Measurements from ENCODE around the gene IFNAR1. TPM values are rescaled to one million over a fixed set of nuclear protein-coding genes. Genes with fewer than 3 reads are reported as not detected.

IFNAR1 gene
- total RNA-seq, 1 donor, result 12.4 TPM

- H3K9me3 ChIP-seq (ENCODE audit: low read depth, low read length), result no peaks in the 10 kb centered on the region
- H3K4me1 ChIP-seq (ENCODE audit: insufficient read depth, low read length), result peaks cover 99% of the 10 kb centered on the region
- no peak overlapping the region for H3K4me3 ChIP-seq (ENCODE audit: low read length)
- peaks cover 4% of the 10 kb centered on the region for H3K27me3 ChIP-seq (ENCODE audit: insufficient read depth, low read length)
These were observed 62.5 kb downstream of the IFNAR1 start for GRCh38 chr21:33387294-33387693.

DNA sequence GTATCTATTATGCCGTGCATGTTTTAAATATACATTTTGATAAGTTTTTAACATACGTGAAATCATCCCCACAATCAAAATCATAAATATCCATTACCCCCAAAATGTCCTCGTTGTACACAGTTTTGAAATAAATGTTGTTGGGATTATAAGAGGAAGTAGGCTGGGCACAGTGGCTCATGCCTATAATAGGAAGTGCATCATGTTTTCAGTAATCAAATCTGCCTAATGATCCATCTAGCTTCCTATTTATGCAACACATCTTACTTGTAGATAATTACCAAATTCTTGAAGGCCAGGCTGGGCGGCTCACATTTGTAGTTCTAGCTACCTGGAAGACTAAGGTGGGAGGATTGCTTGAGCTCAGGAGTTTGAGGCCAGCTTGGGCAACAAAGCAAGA lies 63.4 kb downstream of the IFNAR1 start:
- peaks cover 99% of the 10 kb centered on the region for H3K4me1 ChIP-seq (ENCODE audit: insufficient read depth, low read length)
- H3K27me3 ChIP-seq (ENCODE audit: insufficient read depth, low read length), result peaks cover 4% of the 10 kb centered on the region
- no peaks in the 10 kb centered on the region for H3K9me3 ChIP-seq (ENCODE audit: low read depth, low read length)
- H3K4me3 ChIP-seq (ENCODE audit: low read length), result no peak overlapping the region

DNA sequence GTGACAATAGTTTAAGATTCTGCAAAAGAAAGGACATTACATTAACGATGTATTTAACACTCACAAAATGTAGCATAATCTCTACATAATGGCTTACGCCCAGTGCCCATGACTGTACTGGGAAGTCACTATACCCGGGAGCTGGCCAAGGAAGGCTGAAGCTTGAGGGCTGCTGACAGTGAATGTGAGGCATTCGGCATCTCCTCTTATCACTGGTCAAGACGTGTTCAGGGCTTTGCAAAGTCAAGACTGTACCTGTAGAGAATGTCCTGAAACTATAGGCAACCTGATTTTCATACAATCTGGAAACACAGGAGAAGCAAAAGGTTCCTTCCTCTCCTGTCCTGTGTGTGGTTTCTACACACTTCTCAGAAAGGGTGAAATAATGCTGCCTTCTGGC lies 65.7 kb downstream of the IFNAR1 start:
- H3K4me1 ChIP-seq (ENCODE audit: insufficient read depth, low read length), result peaks cover 99% of the 10 kb centered on the region
- H3K27me3 ChIP-seq (ENCODE audit: insufficient read depth, low read length), result peaks cover 4% of the 10 kb centered on the region
- no peaks in the 10 kb centered on the region for H3K9me3 ChIP-seq (ENCODE audit: low read depth, low read length)
- no peak overlapping the region for H3K4me3 ChIP-seq (ENCODE audit: low read length)

- Histone ChIP-seq H3K4me1 (ENCODE audit: insufficient read depth, low read length) (peaks cover 99% of the 10 kb centered on the region), H3K9me3 (ENCODE audit: low read depth, low read length) (no peaks in the 10 kb centered on the region), H3K4me3 (ENCODE audit: low read length) (no peak overlapping the region), H3K27me3 (ENCODE audit: insufficient read depth, low read length) (peaks cover 4% of the 10 kb centered on the region)
These were observed 66.9 kb downstream of the IFNAR1 start for GRCh38 chr21:33391656-33392055.

- Histone ChIP-seq H3K9me3 (ENCODE audit: low read depth, low read length) (no peaks in the 10 kb centered on the region), H3K27me3 (ENCODE audit: insufficient read depth, low read length) (peaks cover 4% of the 10 kb centered on the region)
These were observed 67.7 kb downstream of the IFNAR1 start for GRCh38 chr21:33392284-33392985.

DNA sequence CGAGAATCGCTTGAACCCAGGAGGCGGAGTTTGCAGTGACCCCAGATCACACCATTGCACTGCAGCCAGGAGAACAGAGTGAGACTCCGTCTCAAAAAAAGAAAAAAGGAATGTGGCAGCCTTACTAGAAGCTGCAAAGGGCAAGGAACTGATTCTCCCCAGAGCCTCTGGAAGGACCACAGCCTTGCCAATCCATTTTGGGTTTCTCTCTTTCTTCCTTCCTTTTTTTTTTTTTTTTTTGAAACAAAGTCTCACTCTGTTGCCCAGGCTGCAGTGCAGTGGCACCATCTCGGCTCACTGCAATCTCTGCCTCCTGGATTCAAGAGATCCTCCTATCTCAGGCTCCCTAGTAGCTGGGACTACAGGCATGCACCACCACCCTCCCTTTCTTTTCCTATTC lies 68.6 kb downstream of the IFNAR1 start:
- H3K4me3 ChIP-seq (ENCODE audit: low read length), result no peak overlapping the region
- no peaks in the 10 kb centered on the region for H3K27me3 ChIP-seq (ENCODE audit: insufficient read depth, low read length)
- peaks cover 100% of the 10 kb centered on the region for H3K4me1 ChIP-seq (ENCODE audit: insufficient read depth, low read length)
- no peaks in the 10 kb centered on the region for H3K9me3 ChIP-seq (ENCODE audit: low read depth, low read length)

More at GRCh38 chr21:33392284-33392985, 67.7 kb downstream of the IFNAR1 start:
- peaks cover 99% of the 10 kb centered on the region for H3K4me1 ChIP-seq (ENCODE audit: insufficient read depth, low read length)
- no peak overlapping the region for H3K4me3 ChIP-seq (ENCODE audit: low read length)

- no peak overlapping the region for H3K4me3 ChIP-seq (ENCODE audit: low read length)
- H3K9me3 ChIP-seq (ENCODE audit: low read depth, low read length), result no peaks in the 10 kb centered on the region
- peaks cover 100% of the 10 kb centered on the region for H3K4me1 ChIP-seq (ENCODE audit: insufficient read depth, low read length)
- no peaks in the 10 kb centered on the region for H3K27me3 ChIP-seq (ENCODE audit: insufficient read depth, low read length)
These were observed 69.5 kb downstream of the IFNAR1 start for GRCh38 chr21:33394260-33394659.

GRCh38 chr21:33395891-33396331 lies 71.1 kb downstream of the IFNAR1 start:
- Histone ChIP-seq H3K27me3 (ENCODE audit: insufficient read depth, low read length) (no peaks in the 10 kb centered on the region), H3K4me1 (ENCODE audit: insufficient read depth, low read length) (peaks cover 100% of the 10 kb centered on the region), H3K9me3 (ENCODE audit: low read depth, low read length) (no peaks in the 10 kb centered on the region), H3K4me3 (ENCODE audit: low read length) (no peak overlapping the region)

GRCh38 chr21:33396436-33396835 lies 71.7 kb downstream of the IFNAR1 start:
- Histone ChIP-seq H3K4me3 (ENCODE audit: low read length) (no peak overlapping the region), H3K27me3 (ENCODE audit: insufficient read depth, low read length) (no peaks in the 10 kb centered on the region), H3K4me1 (ENCODE audit: insufficient read depth, low read length) (peaks cover 100% of the 10 kb centered on the region), H3K9me3 (ENCODE audit: low read depth, low read length) (no peaks in the 10 kb centered on the region)

DNA sequence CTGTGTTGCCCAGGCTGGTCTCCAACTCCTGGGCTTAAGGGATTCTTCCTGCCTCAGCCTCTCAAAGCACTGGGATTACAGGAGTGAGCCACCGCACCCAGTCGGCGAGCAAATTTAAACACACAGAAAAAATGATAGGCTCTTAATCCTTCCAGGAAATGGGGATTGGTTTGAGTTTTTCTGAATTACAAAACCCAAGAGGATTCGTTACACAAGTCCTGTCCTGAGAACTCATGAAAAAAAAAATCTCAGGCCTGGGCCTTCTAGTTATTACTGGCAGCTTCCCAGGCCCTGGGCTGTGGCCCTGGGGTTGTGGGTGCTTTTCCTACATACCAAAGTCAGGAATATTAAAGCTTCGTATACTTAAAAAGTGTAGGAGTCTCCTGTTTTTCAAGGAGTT lies 72.2 kb downstream of the IFNAR1 start:
- Histone ChIP-seq H3K4me3 (ENCODE audit: low read length) (no peak overlapping the region), H3K27me3 (ENCODE audit: insufficient read depth, low read length) (no peaks in the 10 kb centered on the region), H3K9me3 (ENCODE audit: low read depth, low read length) (no peaks in the 10 kb centered on the region), H3K4me1 (ENCODE audit: insufficient read depth, low read length) (peaks cover 100% of the 10 kb centered on the region)

DNA sequence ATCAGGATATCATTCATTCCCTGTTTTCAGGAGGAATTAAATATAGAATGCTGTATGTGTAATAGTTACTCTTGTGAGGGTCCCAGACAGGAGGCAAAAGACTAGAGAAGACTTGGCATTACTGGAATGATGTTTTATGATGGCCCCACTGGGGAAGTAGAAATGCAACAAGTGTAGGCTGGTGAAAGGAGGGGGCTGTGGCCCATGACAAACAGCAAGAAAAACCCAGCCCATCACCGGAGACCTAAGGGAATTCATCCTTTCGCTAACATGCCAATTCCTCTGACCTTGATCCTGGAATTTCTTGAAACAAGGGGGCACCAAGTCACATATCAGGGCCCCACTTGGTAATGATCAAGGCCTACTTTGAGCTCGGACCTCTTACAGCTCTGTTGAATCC lies 72.9 kb downstream of the IFNAR1 start:
- Histone ChIP-seq H3K27me3 (ENCODE audit: insufficient read depth, low read length) (no peaks in the 10 kb centered on the region), H3K4me3 (ENCODE audit: low read length) (no peak overlapping the region), H3K4me1 (ENCODE audit: insufficient read depth, low read length) (peaks cover 99% of the 10 kb centered on the region), H3K9me3 (ENCODE audit: low read depth, low read length) (no peaks in the 10 kb centered on the region)

DNA sequence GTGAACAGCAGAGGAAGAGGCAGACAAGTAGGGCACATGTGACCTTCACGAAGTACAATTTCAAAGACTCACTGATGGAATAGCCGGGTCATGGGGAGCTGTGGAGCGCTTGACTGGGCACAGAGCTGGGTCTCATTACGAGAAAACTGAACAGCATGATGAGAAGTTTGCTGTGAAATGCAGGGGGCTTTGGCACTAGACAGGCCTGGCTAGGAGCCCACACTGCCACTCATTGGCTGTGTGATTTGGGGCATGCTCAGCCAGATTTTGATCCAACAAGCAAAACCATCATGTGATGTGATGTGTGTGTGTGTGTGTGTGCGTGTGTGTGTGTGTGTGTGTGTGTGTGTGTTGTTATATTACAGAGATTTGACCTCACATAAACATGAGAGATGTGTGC lies 73.6 kb downstream of the IFNAR1 start:
- H3K4me3 ChIP-seq (ENCODE audit: low read length), result no peak overlapping the region
- peaks cover 92% of the 10 kb centered on the region for H3K4me1 ChIP-seq (ENCODE audit: insufficient read depth, low read length)
- no peaks in the 10 kb centered on the region for H3K27me3 ChIP-seq (ENCODE audit: insufficient read depth, low read length)
- no peaks in the 10 kb centered on the region for H3K9me3 ChIP-seq (ENCODE audit: low read depth, low read length)

- Histone ChIP-seq H3K4me3 (ENCODE audit: low read length) (no peak overlapping the region), H3K27me3 (ENCODE audit: insufficient read depth, low read length) (no peaks in the 10 kb centered on the region), H3K9me3 (ENCODE audit: low read depth, low read length) (no peaks in the 10 kb centered on the region), H3K4me1 (ENCODE audit: insufficient read depth, low read length) (peaks cover 82% of the 10 kb centered on the region)
These were observed 76.8 kb downstream of the IFNAR1 start for GRCh38 chr21:33401630-33401992.

DNA sequence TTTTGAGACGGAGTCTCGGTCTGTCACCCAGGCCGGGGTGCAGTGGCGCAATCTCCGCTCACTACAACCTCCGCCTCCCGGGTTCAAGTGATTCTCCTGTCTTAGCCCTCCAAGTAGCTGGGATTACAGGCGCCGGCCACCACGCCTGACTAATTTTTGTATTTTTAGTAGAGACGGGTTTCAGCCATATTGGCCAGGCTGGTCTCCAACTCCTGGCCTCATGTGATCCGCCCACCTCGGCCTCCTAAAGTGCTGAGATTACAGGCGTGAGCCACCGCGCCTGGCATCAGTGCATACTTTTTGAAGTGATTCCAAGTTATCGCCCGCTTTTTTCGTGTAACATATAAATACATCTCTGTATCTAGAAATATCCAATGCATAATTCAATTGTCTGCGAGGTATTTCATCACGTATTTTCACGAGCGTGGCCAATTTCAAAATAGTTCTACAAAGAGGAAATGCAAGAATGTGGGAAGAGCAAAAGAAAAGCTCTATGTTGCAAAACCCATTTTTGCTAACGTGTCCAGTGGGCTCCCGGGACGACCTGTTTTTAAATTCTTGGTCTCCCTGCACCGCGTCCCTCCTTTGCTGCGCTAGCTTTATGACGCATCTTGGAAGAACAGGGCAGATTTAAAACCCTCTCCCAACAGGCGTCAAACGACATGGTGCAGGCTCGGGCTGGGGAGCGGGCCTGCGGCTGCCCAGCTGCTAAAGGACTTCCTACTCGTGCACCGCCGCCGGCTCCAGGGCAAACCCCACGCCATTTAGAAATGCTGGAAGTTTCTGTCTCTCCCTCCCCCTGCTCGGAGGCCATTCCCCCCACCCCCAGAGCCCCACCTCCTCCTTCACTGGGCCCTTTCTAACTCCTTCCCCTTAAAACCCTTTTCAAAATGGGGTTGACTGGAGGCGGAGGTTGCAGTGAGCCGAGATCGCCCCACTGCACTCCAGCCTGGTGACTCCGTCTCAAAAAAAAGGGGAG lies 77.5 kb downstream of the IFNAR1 start:
- Histone ChIP-seq H3K4me1 (ENCODE audit: insufficient read depth, low read length) (peaks cover 82% of the 10 kb centered on the region), H3K9me3 (ENCODE audit: low read depth, low read length) (no peaks in the 10 kb centered on the region), H3K27me3 (ENCODE audit: insufficient read depth, low read length) (no peaks in the 10 kb centered on the region), H3K4me3 (ENCODE audit: low read length) (peak overlapping the region; percentile 93)

DNA sequence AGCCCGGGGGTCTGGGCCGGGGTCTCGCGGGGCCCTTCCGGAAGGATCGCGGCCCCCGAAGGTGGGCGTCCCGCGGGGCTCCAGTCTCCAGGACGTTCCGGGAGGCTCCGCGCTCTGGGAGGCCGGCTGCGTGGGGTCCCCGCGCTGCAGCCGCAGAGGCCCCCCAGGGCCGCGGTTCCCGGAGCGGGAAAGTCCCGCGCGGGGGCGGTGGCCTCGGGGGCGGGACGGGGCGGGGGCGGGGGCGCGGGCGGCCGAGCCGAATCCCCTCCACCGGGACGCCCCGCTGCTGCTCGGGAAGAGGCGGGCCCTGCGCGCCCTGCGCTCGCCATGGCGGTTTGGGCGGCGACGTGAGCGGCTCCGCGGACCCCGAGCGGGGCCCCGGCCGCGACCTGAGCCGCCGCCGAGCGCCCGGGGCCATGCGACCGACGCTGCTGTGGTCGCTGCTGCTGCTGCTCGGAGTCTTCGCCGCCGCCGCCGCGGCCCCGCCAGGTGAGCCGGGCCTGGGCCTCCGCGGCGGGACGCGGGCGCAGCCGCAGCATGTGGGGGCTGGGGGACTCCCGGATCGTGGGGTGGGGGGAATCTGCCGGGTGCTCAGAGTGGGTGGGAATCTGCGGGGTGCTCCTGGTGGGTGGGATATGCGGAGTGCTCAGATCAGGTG lies 78.5 kb downstream of the IFNAR1 start, which contains the start of gene IFNGR2:
Gene IFNGR2 (plus strand): TSS at position 286 of the 658 bp plus-strand sequence. CDS start 131 bp downstream, at position 417.
- peaks cover 81% of the 10 kb centered on the region for H3K4me1 ChIP-seq (ENCODE audit: insufficient read depth, low read length)

More for the DNA sequence above, 78.5 kb downstream of the IFNAR1 start, which contains the start of gene IFNGR2:
- peak within 1 kb of the TSS; percentile 93 for H3K4me3 ChIP-seq (ENCODE audit: low read length)
- H3K27me3 ChIP-seq (ENCODE audit: insufficient read depth, low read length), result no peaks in the 10 kb centered on the region
- H3K9me3 ChIP-seq (ENCODE audit: low read depth, low read length), result no peaks in the 10 kb centered on the region
